GM10248 (cell line): Measurements from ENCODE around the gene TNNT2.

Experiments used
- CTCF ChIA-PET: fragments of 300-600 bp; sonication (Branson Sonifier 250); formaldehyde crosslinking; extraction: SDS; loops from one replicate; lab custom pipeline; 2021; ENCODE audit warnings: antibody characterized with exemption; lab: Yijun Ruan, JAX
- POLR2A ChIA-PET: fragments of 350-650 bp; sonication (Branson Sonifier 250); formaldehyde crosslinking; extraction: SDS; loops from one replicate; lab custom pipeline; 2020; ENCODE audit warnings: antibody characterized with exemption; lab: Yijun Ruan, JAX
- DNase-seq: peaks from one replicate; pipeline ENCODE4 v3.0.0; 2012; ENCODE audit errors: extremely low spot score
- CTCF ChIP-seq: IDR thresholded peaks from 2 replicates; pipeline ENCODE4 v1.5.1; 2012; ENCODE audit warnings: mild to moderate bottlenecking, low read depth; ENCODE audit errors: extremely low read depth, missing control alignments, control extremely low read depth

Gene TNNT2

GRCh38 chr1:201370500-201370899 is 7.0 kb downstream of the TNNT2 start:
- ChIA-PET CTCF (interaction anchor here (1.0 to 2.1 kb wide), 4 partner anchors 9 to 143 kb away, joined by 3 to 10 read pairs (median 3); no protein-coding TSS in a partner anchor), POLR2A (no interaction called here)
- DNase-seq: no peak
- TF ChIP-seq CTCF: no peak

GRCh38 chr1:201369209-201369608 is 8.3 kb downstream of the TNNT2 start:
- ChIA-PET POLR2A (no interaction called here), CTCF (no interaction called here)
- TF ChIP-seq CTCF: no peak
- no peak for DNase-seq

GRCh38 chr1:201366696-201367095 is 10.8 kb downstream of the TNNT2 start:
- ChIA-PET POLR2A (no interaction called here), CTCF (interaction anchor here (1.0 to 1.5 kb wide), 4 partner anchors 9 to 113 kb away, joined by 3 to 5 read pairs (median 3); no protein-coding TSS in a partner anchor)
- no peak for TF ChIP-seq CTCF
- DNase-seq: no peak

GRCh38 chr1:201365251-201365650 is 12.2 kb downstream of the TNNT2 start:
- no peak for TF ChIP-seq CTCF
- POLR2A ChIA-PET: no interaction called here
- CTCF ChIA-PET: interaction anchor here (1.0 to 5.1 kb wide), 3 partner anchors 11 to 111 kb away, joined by 3 to 37 read pairs (median 3); no protein-coding TSS in a partner anchor
- DNase-seq: no peak

GRCh38 chr1:201364808-201365105 is 12.7 kb downstream of the TNNT2 start:
- ChIA-PET POLR2A (no interaction called here), CTCF (interaction anchor here (5.1 kb wide), 1 partner anchor 17 kb away, joined by 37 read pairs; no protein-coding TSS in a partner anchor)
- no peak for DNase-seq
- TF ChIP-seq CTCF: no peak

GRCh38 chr1:201363467-201363866 is 14.0 kb downstream of the TNNT2 start:
- no peak for DNase-seq
- POLR2A ChIA-PET: interaction anchor here (0.7 kb wide), 1 partner anchor 47 kb away, joined by 4 read pairs; no protein-coding TSS in a partner anchor
- no peak for TF ChIP-seq CTCF
- CTCF ChIA-PET: interaction anchor here (0.9 to 5.1 kb wide), 9 partner anchors 9 to 118 kb away, joined by 3 to 40 read pairs (median 4); no protein-coding TSS in a partner anchor
